Astrocyte of the spinal cord (primary cell): ENCODE data around the gene SERPINA6.

Source experiments
- DNase-seq: peaks from one replicate; pipeline ENCODE4 v3.0.0; 2011; ENCODE audit warnings: low read depth, low spot score
- H3K4me3 ChIP-seq: 2 replicates; pipeline ENCODE4 v1.5.1; 2011; ENCODE audit warnings: low read depth, mild to moderate bottlenecking, low read length, moderate library complexity
- CTCF ChIP-seq: IDR thresholded peaks from 2 replicates; pipeline ENCODE4 v1.5.1; 2012; ENCODE audit warnings: low read depth, mild to moderate bottlenecking, low read length, inconsistent platforms
- in situ Hi-C: cut with HindIII; loops from 2 replicates; pipeline ENCODE4 v1.10.0; 2017; ENCODE audit warnings: low sequenced_read_pairs

The SERPINA6 gene

GRCh38 chr14:94314890-94315289 lies 8.2 kb downstream of the SERPINA6 start:
- no peak for TF ChIP-seq CTCF

GRCh38 chr14:94313991-94314655 lies 9.0 kb downstream of the SERPINA6 start:
- in situ Hi-C loops, result no loop called here
- TF ChIP-seq CTCF, result no peak
- no peak overlapping the region for H3K4me3 ChIP-seq
- peak; percentile 41 for DNase-seq

More at GRCh38 chr14:94314890-94315289, 8.2 kb downstream of the SERPINA6 start:
- DNase-seq, result no peak
- in situ Hi-C loops, result no loop called here
- no peak overlapping the region for H3K4me3 ChIP-seq

- DNase-seq, result no peak
- H3K4me3 ChIP-seq, result no peak overlapping the region
- in situ Hi-C loops, result no loop called here
- no peak for TF ChIP-seq CTCF
Observed at GRCh38 chr14:94312481-94313246, 10.5 kb downstream of the SERPINA6 start.

GRCh38 chr14:94310248-94310647 lies 12.9 kb downstream of the SERPINA6 start:
- no peak overlapping the region for H3K4me3 ChIP-seq
- DNase-seq, result no peak
- TF ChIP-seq CTCF, result no peak
- in situ Hi-C loops, result no loop called here

- DNase-seq, result no peak
- H3K4me3 ChIP-seq, result no peak overlapping the region
- in situ Hi-C loops, result no loop called here
- no peak for TF ChIP-seq CTCF
Observed at GRCh38 chr14:94309721-94310120, 13.4 kb downstream of the SERPINA6 start.

GRCh38 chr14:94307410-94307992 lies 15.6 kb downstream of the SERPINA6 start:
- in situ Hi-C loops, result no loop called here
- peak; percentile 20 for TF ChIP-seq CTCF
- DNase-seq, result no peak
- no peak overlapping the region for H3K4me3 ChIP-seq
